ENCODE data around the gene ZNF425.
"Not testable (repeated sequence)": the region's sequence is repeated elsewhere in the genome, so short reads cannot be mapped to it uniquely, and the experiment has no call there.

The ZNF425 gene

DNA sequence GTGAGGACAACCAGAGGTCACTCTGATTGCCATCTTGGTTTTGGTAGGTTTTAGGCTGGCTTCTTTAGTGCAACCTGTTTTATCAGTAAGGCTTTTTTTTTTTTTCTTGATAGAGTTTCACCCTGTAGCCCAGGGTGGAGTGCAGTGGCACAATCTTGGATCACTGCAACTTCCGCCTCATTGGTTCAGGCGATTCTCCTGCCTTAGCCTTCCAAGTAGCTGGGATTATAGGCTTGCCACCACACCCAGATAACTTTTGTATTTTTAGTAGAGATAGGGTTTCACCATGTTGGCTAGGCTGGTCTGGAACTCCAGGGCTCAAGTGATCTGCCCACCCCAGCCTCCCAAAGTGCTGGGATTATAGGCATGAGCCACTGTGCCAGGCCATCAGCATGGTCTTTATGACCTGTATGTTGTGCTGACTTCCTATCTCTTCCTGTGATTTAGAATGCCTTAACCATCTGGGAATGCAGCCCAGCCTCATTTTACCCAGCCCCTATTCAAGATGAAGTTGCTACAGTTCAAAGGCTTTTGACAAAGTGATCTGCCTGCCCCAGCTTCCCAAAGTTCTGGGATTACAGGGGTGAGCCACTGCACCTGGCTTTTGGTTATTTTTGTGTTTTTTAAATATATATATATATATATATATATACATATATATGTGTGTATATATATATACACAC, 7.0 kb upstream of the ZNF425 start:
- FAIRE-seq (no peak), DNase-seq (ENCODE audit: insufficient read length, low spot score) (no peak)

DNA sequence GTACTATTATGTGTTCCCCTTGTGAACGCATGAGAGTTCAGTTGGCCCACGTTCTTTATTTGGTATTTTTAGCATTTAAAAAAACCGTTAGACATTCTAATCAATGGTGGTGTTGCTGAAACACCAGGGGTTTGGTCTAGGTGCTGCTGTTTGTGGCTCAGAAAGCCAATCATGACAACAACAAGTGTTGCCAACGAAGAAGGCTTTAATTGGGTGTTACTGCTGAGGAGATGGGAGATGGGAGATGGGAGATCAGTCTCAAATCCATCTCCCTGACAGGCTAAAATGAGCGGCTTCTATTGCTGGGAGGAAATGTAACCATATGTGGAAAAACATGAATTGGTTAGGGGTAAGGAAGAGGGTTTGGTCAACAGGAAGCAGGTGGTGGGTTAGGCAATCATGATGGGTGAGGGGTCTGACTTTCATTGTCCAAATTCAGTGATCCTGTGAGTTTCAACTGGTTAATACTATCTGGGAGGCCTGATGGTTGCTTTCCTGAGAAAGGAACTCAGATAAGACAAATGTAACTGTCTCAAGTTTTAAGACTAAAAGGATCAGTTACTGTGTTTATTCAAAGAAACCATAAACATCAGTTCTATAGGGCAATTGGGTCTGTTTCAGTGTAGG, 4.6 kb upstream of the ZNF425 start:
- FAIRE-seq (no peak), DNase-seq (ENCODE audit: insufficient read length, low spot score) (no peak)

- FAIRE-seq (no peak), DNase-seq (ENCODE audit: insufficient read length, low spot score) (peak; percentile 51)
These were observed 640 bp upstream of the ZNF425 start for GRCh38 chr7:149126662-149127266.

GRCh38 chr7:149125189-149125862, 798 bp downstream of the ZNF425 start:
- peak; percentile 14 for DNase-seq (ENCODE audit: insufficient read length, low spot score)
- no peak for FAIRE-seq

DNA sequence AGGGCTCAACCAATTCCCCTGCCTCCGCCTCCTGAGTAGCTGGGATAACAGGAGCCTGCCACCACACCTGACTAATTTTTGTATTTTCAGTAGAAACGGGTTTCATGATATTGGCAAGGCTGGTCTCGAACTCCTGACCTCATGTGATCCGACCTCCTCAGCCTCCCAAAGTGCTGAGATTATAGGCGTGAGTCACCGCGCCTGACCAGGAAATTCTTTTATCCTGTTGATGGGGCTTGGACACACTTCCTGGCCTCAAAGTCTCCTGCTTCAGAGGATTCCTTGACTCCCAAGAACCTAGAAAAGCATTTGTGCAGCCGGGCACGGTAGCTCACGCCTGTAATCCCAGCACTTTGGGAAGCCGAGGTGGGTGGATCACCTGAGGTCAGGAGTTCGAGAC, 16.2 kb downstream of the ZNF425 start:
- FAIRE-seq (no peak), DNase-seq (ENCODE audit: insufficient read length, low spot score) (no peak)

GRCh38 chr7:149104749-149105148, 21.4 kb downstream of the ZNF425 start:
- FAIRE-seq (no peak), DNase-seq (ENCODE audit: insufficient read length, low spot score) (no peak)

GRCh38 chr7:149104214-149104613, 21.9 kb downstream of the ZNF425 start:
- DNase-seq (ENCODE audit: insufficient read length, low spot score) (no peak), FAIRE-seq (no peak)

DNA sequence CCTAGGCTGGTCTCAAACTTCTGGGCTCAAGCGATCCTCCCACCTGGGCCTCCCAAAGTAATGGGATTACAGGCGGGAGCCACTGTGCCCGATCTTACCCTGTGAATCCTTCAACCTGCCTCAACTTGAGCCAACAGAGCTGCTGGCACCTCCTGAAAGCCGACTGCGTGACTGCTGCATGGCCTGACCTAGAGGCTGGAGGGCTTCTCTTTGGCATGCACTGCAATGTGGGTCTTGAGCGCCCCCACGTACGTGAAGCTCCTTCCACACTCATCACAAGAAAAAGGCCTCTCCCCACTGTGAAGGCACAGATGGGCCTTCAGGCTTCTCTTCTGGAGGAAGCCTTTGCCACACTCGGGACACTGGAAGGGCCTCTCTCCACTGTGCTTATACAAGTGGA, 22.7 kb downstream of the ZNF425 start:
- FAIRE-seq = no peak
- DNase-seq (ENCODE audit: insufficient read length, low spot score) = no peak

DNA sequence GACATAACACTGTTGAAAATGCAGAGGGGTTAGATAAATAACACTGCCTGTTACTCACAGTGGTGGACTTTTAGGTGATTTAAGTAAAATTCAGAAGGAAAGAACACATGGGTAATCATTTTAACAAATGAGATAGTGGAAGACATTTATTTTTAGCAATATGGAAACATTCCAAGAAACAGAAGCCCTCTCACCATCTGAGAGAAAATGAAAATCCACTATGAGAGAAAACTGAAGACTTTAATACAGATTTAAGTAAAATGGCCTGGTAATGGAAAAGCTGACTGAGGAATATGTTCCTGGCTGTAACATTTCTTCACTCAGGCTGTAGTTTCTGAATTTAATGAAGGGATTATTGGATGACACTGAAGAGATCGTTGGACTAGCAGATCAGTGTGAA, 23.5 kb downstream of the ZNF425 start:
- DNase-seq (ENCODE audit: insufficient read length, low spot score) = no peak
- FAIRE-seq = no peak

DNA sequence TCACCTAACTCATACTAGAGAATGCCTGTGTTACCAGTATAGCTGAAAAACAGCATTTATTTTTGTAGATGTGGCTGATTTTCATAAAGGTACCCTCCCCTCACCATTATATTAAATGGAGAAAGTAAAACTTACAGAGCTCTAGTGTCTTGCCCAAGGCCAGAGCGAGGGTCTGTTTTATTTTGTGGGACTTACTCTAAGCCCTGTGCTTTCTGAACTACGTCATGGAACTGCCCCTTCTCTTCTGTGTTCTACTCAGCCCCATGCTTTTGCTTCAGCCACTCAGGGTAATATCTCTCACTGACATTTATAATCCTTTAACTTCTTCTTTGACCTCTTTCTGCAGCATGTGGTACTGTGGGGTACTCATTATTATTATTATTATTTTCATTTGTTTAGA, 25.3 kb downstream of the ZNF425 start:
- DNase-seq (ENCODE audit: insufficient read length, low spot score) (no peak), FAIRE-seq (no peak)

GRCh38 chr7:149099058-149099457, 27.1 kb downstream of the ZNF425 start:
- DNase-seq (ENCODE audit: insufficient read length, low spot score) = no peak
- no peak for FAIRE-seq

DNA sequence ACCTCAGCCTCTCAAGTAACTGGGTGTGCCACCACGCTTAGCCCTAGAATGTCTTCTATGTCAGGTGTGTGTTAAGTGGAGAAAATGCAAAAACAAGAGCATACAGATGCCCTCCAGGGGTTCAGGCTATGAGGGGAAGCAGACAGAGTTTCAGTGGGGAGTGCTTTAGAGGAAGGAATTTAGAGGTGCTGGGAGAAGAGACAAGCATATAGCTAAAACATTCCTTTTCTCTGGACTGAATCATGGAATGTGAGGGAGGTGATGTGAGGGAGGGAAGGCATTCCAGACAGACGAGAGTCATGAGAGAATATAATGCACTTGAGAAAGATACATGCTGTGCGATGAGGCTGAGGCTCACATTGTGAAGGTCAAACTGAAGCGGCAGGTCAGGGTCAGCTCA, 29.0 kb downstream of the ZNF425 start:
- FAIRE-seq = no peak
- DNase-seq (ENCODE audit: insufficient read length, low spot score) = no peak

- FAIRE-seq (no peak), DNase-seq (ENCODE audit: insufficient read length, low spot score) (no peak)
These were observed 32.9 kb downstream of the ZNF425 start for GRCh38 chr7:149093228-149093627.

DNA sequence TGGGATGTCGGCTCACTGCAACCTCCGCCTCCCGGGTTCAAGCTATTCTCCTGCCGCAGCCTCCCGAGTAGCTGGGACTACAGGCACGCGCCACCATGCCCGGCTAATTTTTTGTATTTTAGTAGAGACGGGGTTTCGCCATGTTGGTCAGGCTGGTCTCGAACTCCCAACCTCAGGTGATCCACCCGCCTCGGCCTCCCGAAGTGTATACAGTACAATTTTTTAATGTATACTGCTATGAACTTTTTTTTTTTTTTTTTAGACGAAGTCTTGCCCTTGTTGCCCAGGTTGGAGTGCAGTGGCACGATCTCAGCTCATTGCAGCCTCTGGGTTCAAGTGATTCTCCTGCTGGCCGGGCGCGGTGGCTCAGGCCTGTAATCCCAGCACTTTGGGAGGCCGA, 33.9 kb downstream of the ZNF425 start:
- DNase-seq (ENCODE audit: insufficient read length, low spot score); FAIRE-seq: not testable (repeated sequence)

DNA sequence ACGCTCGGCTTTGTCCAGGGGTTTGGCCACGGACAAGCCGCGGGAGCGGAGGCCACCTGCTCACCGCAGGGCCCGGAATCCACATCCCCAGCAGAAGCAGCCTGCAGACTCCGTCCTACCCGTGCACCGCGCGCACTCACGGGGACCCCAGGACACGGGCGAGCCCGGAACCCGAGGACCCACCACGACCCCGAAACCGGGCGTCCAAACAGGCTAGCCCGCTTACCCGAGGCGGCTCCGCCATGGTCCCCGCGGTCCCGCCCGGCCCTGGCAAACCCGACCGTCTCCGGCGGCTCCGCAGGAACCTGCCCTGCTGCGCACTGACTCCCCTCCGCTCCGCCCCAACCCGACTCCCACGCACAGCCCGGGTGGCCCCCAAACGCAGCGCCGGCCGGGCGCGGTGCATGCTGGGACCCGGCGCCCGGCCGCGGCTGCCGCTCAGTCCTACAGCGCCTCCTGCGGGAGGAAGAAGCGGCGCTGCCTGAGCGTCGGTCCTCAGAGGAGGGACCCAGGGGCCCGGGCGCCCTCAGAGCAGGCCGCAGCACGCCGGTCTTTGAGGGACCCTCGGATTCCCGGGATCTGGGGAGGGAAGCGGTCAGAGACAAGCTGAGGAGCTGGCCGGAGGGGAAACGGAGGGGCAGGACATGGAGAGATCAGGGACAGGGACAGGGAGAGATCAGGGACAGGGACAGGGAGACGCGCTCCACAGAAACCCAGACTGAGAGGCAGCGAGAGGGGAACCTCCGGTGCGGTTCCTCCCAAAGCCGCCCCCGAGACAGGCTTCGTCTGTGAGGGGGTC, 35.5 kb downstream of the ZNF425 start, which contains the start of gene ZNF786:
ZNF786 (minus strand) TSS at position 322 of the 799 bp plus-strand sequence; CDS start at position 244, 78 bp downstream.
- FAIRE-seq = peak; percentile 74
- DNase-seq (ENCODE audit: insufficient read length, low spot score) = peak; percentile 86

- no peak for DNase-seq (ENCODE audit: insufficient read length, low spot score)
- no peak for FAIRE-seq
These were observed 38.7 kb downstream of the ZNF425 start for GRCh38 chr7:149087376-149087775.

GRCh38 chr7:149085866-149086265, 40.3 kb downstream of the ZNF425 start:
- DNase-seq (ENCODE audit: insufficient read length, low spot score) = no peak
- no peak for FAIRE-seq

- DNase-seq (ENCODE audit: insufficient read length, low spot score) (no peak), FAIRE-seq (no peak)
These were observed 41.7 kb downstream of the ZNF425 start for GRCh38 chr7:149084407-149084806.

DNA sequence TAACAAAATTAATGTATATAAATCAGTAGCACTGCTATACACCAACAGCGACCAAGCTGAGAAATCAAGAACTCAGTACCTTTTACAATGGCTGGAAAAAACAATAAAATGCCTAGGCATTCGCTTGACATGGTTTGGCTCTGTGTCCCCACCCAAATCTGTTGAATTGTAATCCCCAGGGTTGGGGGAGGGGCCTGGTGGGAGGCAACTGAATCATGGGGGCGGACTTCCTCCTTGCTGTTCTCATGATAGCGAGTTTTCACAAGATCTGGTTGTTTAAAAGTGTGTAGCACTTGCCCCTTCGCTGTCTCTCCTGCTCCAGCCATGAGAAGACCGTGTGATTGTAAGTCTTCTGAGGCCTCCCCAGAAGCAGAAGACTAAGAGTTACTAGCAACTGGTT, 44.2 kb downstream of the ZNF425 start:
- DNase-seq (ENCODE audit: insufficient read length, low spot score) (no peak), FAIRE-seq (no peak)

DNA sequence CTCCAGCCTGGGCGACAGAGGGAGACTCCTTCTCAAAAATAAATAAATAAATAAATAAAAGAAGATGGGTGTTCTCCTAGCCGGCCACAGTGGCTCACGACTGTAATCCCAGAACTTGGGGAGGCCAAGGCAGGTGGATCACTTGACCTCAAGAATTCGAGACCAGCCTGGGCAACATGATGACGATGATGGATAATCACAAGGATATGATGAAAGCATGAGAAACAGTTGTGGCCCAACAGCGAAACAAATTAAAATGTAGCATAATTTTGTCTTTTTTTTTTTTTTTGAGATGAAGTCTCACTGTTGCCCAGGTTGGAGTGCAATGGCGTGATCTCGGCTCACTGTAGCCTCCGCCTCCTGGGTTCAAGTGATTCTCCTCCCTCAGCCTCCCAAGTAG, 48.5 kb downstream of the ZNF425 start:
- no peak for FAIRE-seq

GRCh38 chr7:149075286-149075685, 50.8 kb downstream of the ZNF425 start:
- no peak for FAIRE-seq
- DNase-seq (ENCODE audit: insufficient read length, low spot score) = no peak

More for the DNA sequence above, 48.5 kb downstream of the ZNF425 start:
- DNase-seq (ENCODE audit: insufficient read length, low spot score) = no peak
